GM12878 (cell line): ENCODE data around the gene SLC25A11. TPM values are rescaled to one million over a fixed set of nuclear protein-coding genes. Genes with fewer than 3 reads are reported as not detected.

ENCODE experiments used
- ATAC-seq: fragments of 200-7000 bp; cut with Tn5 transposase; 3 replicates; pipeline ENCODE4 v1.9.1; 2020; ENCODE audit warnings: mild to moderate bottlenecking, moderate library complexity
- BruUV-seq: library from RNA; stranded (reverse); fragments of 400-500 nt; replicated peaks from 2 replicates; lab custom pipeline; 2021; lab: Mats Ljungman, UMichigan
- CTCF ChIA-PET: fragments of 300-600 bp; sonication (Branson Sonifier 250); formaldehyde crosslinking; extraction: SDS; loops from one replicate; lab custom pipeline; 2021; ENCODE audit warnings: inconsistent platforms; lab: Yijun Ruan, JAX
- POLR2A ChIA-PET: fragments of 350-600 bp; formaldehyde crosslinking; extraction: SDS; loops from one replicate; lab custom pipeline; 2021; ENCODE audit warnings: inconsistent platforms; lab: Charles Lee
- RAD21 ChIA-PET: fragments of 300-600 bp; sonication (Branson Sonifier 250); formaldehyde crosslinking; loops from one replicate; lab custom pipeline; 2023; ENCODE audit warnings: antibody characterized with exemption; ENCODE audit not compliant: unreplicated experiment; lab: Charles Lee
- SMC1A ChIA-PET: fragments of 300-600 bp; sonication (Branson Sonifier 250); formaldehyde crosslinking; loops from one replicate; lab custom pipeline; 2023; ENCODE audit not compliant: unreplicated experiment, uncharacterized antibody; lab: Charles Lee
- DNase-seq: peaks from one replicate; pipeline ENCODE4 v3.0.0-alpha.2; 2011; ENCODE audit warnings: low read depth, low spot score
- FAIRE-seq: peaks from 3 replicates; lab custom pipeline; 2011; peaks lifted over from hg19 to GRCh38; lab: Jason Lieb, UNC
- H2AFZ ChIP-seq: 2 replicates; pipeline ENCODE4 v1.6.0; 2011; ENCODE audit warnings: low read depth, low read length, control low read depth; ENCODE audit not compliant: control insufficient read depth
- H3K27ac ChIP-seq: 2 replicates; pipeline ENCODE4 v1.5.1; 2011; ENCODE audit warnings: control low read depth; ENCODE audit not compliant: control insufficient read depth, insufficient read depth
- H3K27me3 ChIP-seq, 2 experiments: replicated peaks in 1 of 2; 2 replicates each; pipeline versions ENCODE4 v1.6.0 to v1.6.1; 2011; ENCODE audit warnings: low read length in 1 of 2; ENCODE audit not compliant: control insufficient read depth in 2 of 2, insufficient read depth in 2 of 2
- H3K36me3 ChIP-seq, 2 experiments: 2 replicates each; pipeline ENCODE4 v1.5.1; 2011; ENCODE audit warnings: low read length in 1 of 2; ENCODE audit not compliant: control insufficient read depth in 2 of 2, insufficient read depth in 2 of 2
- H3K4me1 ChIP-seq: 2 replicates; pipeline ENCODE4 v1.6.1; 2011; ENCODE audit warnings: mild to moderate bottlenecking, low read length, moderate library complexity, mixed read lengths; ENCODE audit not compliant: control insufficient read depth, insufficient read depth
- H3K4me2 ChIP-seq: 2 replicates; pipeline ENCODE4 v1.6.0; 2011; ENCODE audit warnings: control low read depth; ENCODE audit not compliant: control insufficient read depth, insufficient read depth
- H3K4me3 ChIP-seq: fragments of 200-600 bp; sonication (generic); 2 replicates; pipeline ENCODE4 v1.5.1; 2016
- H3K79me2 ChIP-seq: 2 replicates; pipeline ENCODE4 v1.6.0; 2011; ENCODE audit warnings: low read length; ENCODE audit not compliant: control insufficient read depth, insufficient read depth
- H3K9ac ChIP-seq: 2 replicates; pipeline ENCODE4 v1.8.0; 2011; ENCODE audit warnings: low read length, control low read depth, mixed read lengths; ENCODE audit not compliant: control insufficient read depth, insufficient read depth
- H3K9me3 ChIP-seq: replicated peaks from 3 replicates; pipeline ENCODE4 v1.5.1; 2011; ENCODE audit warnings: mild to moderate bottlenecking, low read length; ENCODE audit not compliant: control insufficient read depth, insufficient read depth
- H4K20me1 ChIP-seq: 2 replicates; pipeline ENCODE4 v1.6.0; 2011; ENCODE audit not compliant: control insufficient read depth, insufficient read depth
- ATF7 ChIP-seq: fragments of 450-650 bp; IDR thresholded peaks from 2 replicates; pipeline ENCODE4 v1.6.1; 2016; ENCODE audit warnings: low read depth, mild to moderate bottlenecking
- CBX3 ChIP-seq: fragments of 200-600 bp; sonication (generic); IDR thresholded peaks from 2 replicates; pipeline ENCODE4 v1.6.1; 2016; ENCODE audit warnings: low read depth, borderline replicate concordance
- DPF2 ChIP-seq: fragments of 450-650 bp; IDR thresholded peaks from 2 replicates; pipeline ENCODE4 v1.6.1; 2017; ENCODE audit warnings: mild to moderate bottlenecking
- HCFC1 ChIP-seq: fragments of 150-350 bp; IDR thresholded peaks from 2 replicates; pipeline ENCODE4 v1.6.1; 2014; ENCODE audit warnings: low read length
- IKZF1 ChIP-seq: fragments of 450-650 bp; conservative IDR thresholded peaks from 2 replicates; pipeline ENCODE4 v1.6.1; 2017; ENCODE audit warnings: antibody characterized with exemption, mild to moderate bottlenecking
- IKZF2 ChIP-seq, 2 experiments: fragments of 450-650 bp; IDR thresholded peaks; 2 replicates each; pipeline ENCODE4 v1.6.1; 2017; ENCODE audit warnings: mild to moderate bottlenecking in 2 of 2, moderate library complexity in 2 of 2
- LARP7 ChIP-seq: fragments of 450-650 bp; IDR thresholded peaks from 2 replicates; pipeline ENCODE4 v1.6.1; 2017; ENCODE audit warnings: mild to moderate bottlenecking
- MXI1 ChIP-seq: fragments of 150-350 bp; IDR thresholded peaks from 2 replicates; pipeline ENCODE4 v1.6.1; 2011; ENCODE audit warnings: low read depth, mild to moderate bottlenecking, inconsistent platforms, low read length, improper control_type of control experiment
- RAD21 ChIP-seq: IDR thresholded peaks from 2 replicates; pipeline ENCODE4 v1.6.1; 2011; ENCODE audit warnings: mild to moderate bottlenecking, low read depth, low read length, moderate library complexity; ENCODE audit not compliant: insufficient read depth
- RB1 ChIP-seq: fragments of 450-650 bp; formaldehyde crosslinking; IDR thresholded peaks from 2 replicates; pipeline ENCODE4 v1.6.1; 2017; ENCODE audit warnings: mild to moderate bottlenecking, borderline replicate concordance
- RUNX3 ChIP-seq: IDR thresholded peaks from 2 replicates; pipeline ENCODE4 v1.6.1; 2012; ENCODE audit warnings: low read length, inconsistent platforms
- SMAD5 ChIP-seq: IDR thresholded peaks from 2 replicates; pipeline ENCODE4 v1.6.1; 2016; ENCODE audit warnings: antibody characterized with exemption, low read depth
- SMARCA5 ChIP-seq: fragments of 450-650 bp; IDR thresholded peaks from 2 replicates; pipeline ENCODE4 v1.6.1; 2017; ENCODE audit warnings: mild to moderate bottlenecking
- TCF3 ChIP-seq: IDR thresholded peaks from 2 replicates; pipeline ENCODE4 v1.6.1; 2012; ENCODE audit warnings: low read depth, mild to moderate bottlenecking, low read length, borderline replicate concordance; ENCODE audit not compliant: insufficient read depth
- ZNF217 ChIP-seq: fragments of 450-650 bp; IDR thresholded peaks from 2 replicates; pipeline ENCODE4 v1.6.1; 2017; ENCODE audit warnings: antibody characterized with exemption, mild to moderate bottlenecking
- WGBS: methylation state at CpG from one replicate; pipeline ENCODE4 v1.1.6; 2016; ENCODE audit warnings: low lambda C conversion rate; ENCODE audit not compliant: insufficient replicate concordance, insufficient coverage; ENCODE audit errors: missing lambda C conversion rate; 5-methylcytosine and 5-hydroxymethylcytosine counted together
- in situ Hi-C: fragments of 300-500 bp; cut with MboI; formaldehyde crosslinking; loops from 9 replicates; pipeline ENCODE4 v1.14.3; 2018; ENCODE audit warnings: mixed read lengths
- intact Hi-C: fragments of 100-400 bp; cut with micrococcal nuclease; formaldehyde crosslinking; loops from one replicate; pipeline ENCODE4 v1.14.2; 2022; ENCODE audit not compliant: unreplicated experiment
- polyA plus RNA-seq, 11 experiments: library from polyadenylated mRNA; depleted of rRNA in 4 of 11; unstranded in 6 of 11; stranded (reverse) in 5 of 11; fragments of >200 nt; fragmentation: Nextera tagmentation in 4 of 11; fragmentation: Illumina TruSeq in 1 of 11; extraction: Ambion mirVana in 4 of 11; extraction: Trizol in 1 of 11; gene quantifications; 1 replicate in 1 of 11; 2 replicates in 10 of 11; pipeline versions ENCODE4 v1.2.1 to v1.2.3, GENCODE V29; 2011 to 2016; ENCODE audit warnings: inconsistent platforms in 2 of 11, missing spikeins in 2 of 11, low read depth in 1 of 11
- total RNA-seq, 4 experiments: library from RNA; depleted of rRNA in 3 of 4; stranded (reverse); fragments of >200 nt in 3 of 4; fragmentation: Illumina TruSeq in 1 of 4; extraction: Trizol in 1 of 4; gene quantifications; 2 replicates each; pipeline versions ENCODE4 v1.2.1 to v1.2.3, GENCODE V29; 2013 to 2021
- TF ChIP-seq, protein P1 (sequence below): IDR thresholded peaks from 2 replicates; pipeline ENCODE4 v1.6.1; 2012; ENCODE audit warnings: low read depth, low read length, improper control_type of control experiment
- TF ChIP-seq, protein P2 (sequence below): IDR thresholded peaks from 2 replicates; pipeline ENCODE4 v1.6.1; 2011; ENCODE audit warnings: borderline replicate concordance, low read depth, mild to moderate bottlenecking, moderate library complexity, mixed read lengths, low read length; ENCODE audit not compliant: insufficient read depth; ENCODE audit errors: extremely low read length

SLC25A11 gene
- total and polyA plus RNA-seq, 10 of the 15 experiments (the other 5 are each of a cell fraction or from before 2014, with no cell fraction given) = 5.8 to 142 (median 65.0) TPM

DNA sequence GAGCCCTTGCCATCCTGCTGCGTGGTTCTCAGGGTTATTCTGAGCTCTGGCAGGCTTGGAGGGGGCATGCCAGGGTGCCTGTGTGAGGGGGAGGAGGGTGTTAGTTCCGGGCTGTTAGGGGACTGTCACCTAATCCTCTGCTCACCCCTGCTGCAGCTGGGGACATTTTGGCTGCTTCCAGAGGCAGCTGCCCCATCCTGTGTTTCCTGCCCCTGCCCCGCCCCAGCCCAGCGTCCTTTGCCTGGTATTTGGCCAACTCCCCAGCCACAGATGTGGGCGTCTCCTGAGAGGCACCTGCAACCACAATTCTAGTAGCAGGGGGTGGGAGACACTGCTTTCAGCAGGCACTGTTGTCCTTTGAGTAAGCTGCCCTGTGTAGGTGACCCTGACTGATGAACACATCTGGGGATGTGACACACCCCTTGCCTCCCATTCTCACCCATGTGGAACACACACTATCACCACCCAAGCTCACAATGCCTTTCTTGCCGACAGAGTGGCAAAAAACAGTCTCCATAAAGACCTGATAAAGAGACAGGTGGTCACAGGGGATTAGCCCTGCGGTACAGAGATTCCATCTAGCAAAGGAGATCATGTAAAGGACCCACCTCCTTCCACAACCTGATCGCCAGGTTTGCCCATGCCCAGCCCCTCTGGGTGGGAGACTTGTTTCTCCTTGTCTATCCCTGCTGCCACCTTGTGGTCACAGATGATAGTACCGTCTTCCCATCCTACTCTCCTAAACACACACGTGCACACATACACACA is 36.6 kb downstream of the SLC25A11 start, which contains the start of gene CHRNE (continued):
- TF ChIP-seq CBX3 = no peak
- TF ChIP-seq RUNX3 = peak; percentile 29; the same call in 1 of the 2 replicates
- TF ChIP-seq IKZF2 (IDR thresholded peaks at IDR 0.05) = 0 out of 4 replicates have a peak, but pooled peaks of 1 of the 2 experiments have one; percentile 14
- 0 out of 2 replicates have a peak, but pooled peaks have one; percentile 55 for TF ChIP-seq SMARCA5
- TF ChIP-seq RB1 = peak; percentile 68; the same call in 1 of the 2 replicates
- no peak for TF ChIP-seq HCFC1
- TF ChIP-seq IKZF1 = 0 out of 2 replicates have a peak, but pooled peaks have one; percentile 32
- TF ChIP-seq RAD21 = peak; percentile 51

DNA sequence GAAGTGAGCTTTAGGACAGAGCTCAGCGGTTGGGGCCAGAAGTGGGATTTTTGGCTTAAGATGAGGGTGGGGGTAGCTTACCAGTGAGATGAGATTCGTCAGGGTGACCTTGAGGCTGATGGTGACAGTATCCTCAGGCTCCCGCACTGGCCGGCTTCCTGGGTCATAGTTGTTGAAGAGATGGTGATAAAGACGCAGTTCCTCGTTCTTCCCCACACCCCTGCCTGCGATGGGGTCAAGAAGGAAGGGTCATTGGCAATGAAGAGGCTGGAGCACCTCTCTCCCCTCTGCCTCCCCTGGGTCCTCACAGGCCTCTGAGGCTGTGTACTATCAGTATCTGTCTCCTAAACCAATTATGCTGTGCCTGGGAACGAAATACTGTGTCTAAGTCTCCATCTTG is 37.3 kb downstream of the SLC25A11 start:
- CTCF ChIA-PET = interaction anchor here (0.9 to 3.0 kb wide), 14 partner anchors 10 to 466 kb away, joined by 3 to 11 read pairs (median 4); partner anchors contain the start of genes ARRB2 and SPAG7
- RAD21 ChIA-PET = interaction anchor here (0.9 to 1.3 kb wide), 3 partner anchors 37 to 193 kb away, joined by 3 to 4 read pairs (median 3); partner anchors contain the start of genes PFN1, RNF167 and SLC25A11
- no peaks in the 10 kb centered on the region for H3K79me2 ChIP-seq
- H4K20me1 ChIP-seq = no peaks in the 10 kb centered on the region
- H3K27ac ChIP-seq = no peak overlapping the region
- no peak overlapping the region for H3K4me3 ChIP-seq
- H2AFZ ChIP-seq = no peak overlapping the region
- peak; percentile 35 for FAIRE-seq
- in situ Hi-C loops = no loop called here
- no peak overlapping the region for H3K9ac ChIP-seq
- no TSS peak for BruUV-seq
- SMC1A ChIA-PET = interaction anchor here (0.6 to 1.6 kb wide), 7 partner anchors 12 to 335 kb away, joined by 3 to 4 read pairs (median 3); partner anchors contain the start of genes RNF167 and SLC25A11
- WGBS = 68% methylated on average over 8 of the region's 8 CpGs
- no peaks in the 10 kb centered on the region for H3K36me3 ChIP-seq
- TF ChIP-seq TCF3 = no peak
- TF ChIP-seq MXI1 = no peak
- no peak for TF ChIP-seq SMARCA5
- TF ChIP-seq ZNF217 = no peak
- TF ChIP-seq SMAD5 = no peak
- no peak for TF ChIP-seq LARP7
- no peak for TF ChIP-seq ATF7
- TF ChIP-seq, protein P1, sequence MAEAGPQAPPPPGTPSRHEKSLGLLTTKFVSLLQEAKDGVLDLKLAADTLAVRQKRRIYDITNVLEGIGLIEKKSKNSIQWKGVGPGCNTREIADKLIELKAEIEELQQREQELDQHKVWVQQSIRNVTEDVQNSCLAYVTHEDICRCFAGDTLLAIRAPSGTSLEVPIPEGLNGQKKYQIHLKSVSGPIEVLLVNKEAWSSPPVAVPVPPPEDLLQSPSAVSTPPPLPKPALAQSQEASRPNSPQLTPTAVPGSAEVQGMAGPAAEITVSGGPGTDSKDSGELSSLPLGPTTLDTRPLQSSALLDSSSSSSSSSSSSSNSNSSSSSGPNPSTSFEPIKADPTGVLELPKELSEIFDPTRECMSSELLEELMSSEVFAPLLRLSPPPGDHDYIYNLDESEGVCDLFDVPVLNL = no peak
- TF ChIP-seq DPF2 = no peak
- TF ChIP-seq, protein P2, sequence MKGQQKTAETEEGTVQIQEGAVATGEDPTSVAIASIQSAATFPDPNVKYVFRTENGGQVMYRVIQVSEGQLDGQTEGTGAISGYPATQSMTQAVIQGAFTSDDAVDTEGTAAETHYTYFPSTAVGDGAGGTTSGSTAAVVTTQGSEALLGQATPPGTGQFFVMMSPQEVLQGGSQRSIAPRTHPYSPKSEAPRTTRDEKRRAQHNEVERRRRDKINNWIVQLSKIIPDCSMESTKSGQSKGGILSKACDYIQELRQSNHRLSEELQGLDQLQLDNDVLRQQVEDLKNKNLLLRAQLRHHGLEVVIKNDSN = no peak
- TF ChIP-seq, all 136 proteins: peak for 0
- intact Hi-C loops = loop anchor here (5.0 kb wide), 1 partner anchor 170 kb away; the partner anchor contains the start of gene MED11
- Histone ChIP-seq H3K4me2 (no peak overlapping the region), H3K27me3 (no peaks in the 10 kb centered on the region; a peak in 2 of 4 replicates), H3K9me3 (no peaks in the 10 kb centered on the region; the same call in 2 of the 3 replicates), H3K4me1 (peaks cover 20% of the 10 kb centered on the region)
- POLR2A ChIA-PET = interaction anchor here (1.4 kb wide), 1 partner anchor 36 kb away, joined by 3 read pairs; no protein-coding TSS in a partner anchor
- ATAC-seq (no peak), DNase-seq (no peak)
